ENCODE data around the gene TSPAN5. TPM values are rescaled to one million over a fixed set of nuclear protein-coding genes. Genes with fewer than 3 reads are reported as not detected.

TSPAN5 gene
- total and polyA plus RNA-seq, 9 of the 15 experiments (the other 6 are each of a cell fraction or from before 2014, with no cell fraction given), result 0.58 to 6.6 (median 0.73) TPM

- H3K27me3 ChIP-seq (ENCODE audit: control insufficient read depth in 2 of 2, insufficient read depth in 2 of 2, low read length in 2 of 2), result no peaks in the 10 kb centered on the region
- TF ChIP-seq USF1 (CRISPR knock-in tag; IDR thresholded peaks at IDR 0.05) (no peak), HDAC8 (tag; IDR thresholded peaks at IDR 0.05) (no peak), GTF2E2 (tag; IDR thresholded peaks at IDR 0.05) (no peak), CXXC5 (CRISPR knock-in tag; IDR thresholded peaks at IDR 0.05) (no peak), MBD1 (CRISPR knock-in tag; IDR thresholded peaks at IDR 0.05) (no peak), KLF10 (CRISPR knock-in tag; IDR thresholded peaks at IDR 0.05) (no peak), SRSF7 (optimal IDR thresholded peaks at IDR 0.05; ENCODE audit: low read depth, low read length) (no peak), BMI1 (IDR thresholded peaks at IDR 0.05; ENCODE audit: low read length) (no peak), CBX1 (IDR thresholded peaks at IDR 0.05; ENCODE audit: low read depth) (no peak), ELF4 (CRISPR knock-in tag; IDR thresholded peaks at IDR 0.05) (no peak), CTCF (IDR thresholded peaks at IDR 0.05 in 2 of 3, conservative IDR thresholded peaks at IDR 0.05 in 1 of 3; ENCODE audit: insufficient read depth in 2 of 3, low read depth in 1 of 3, low read length in 3 of 3) (no peak), KLF6 (CRISPR knock-in tag; IDR thresholded peaks at IDR 0.05; ENCODE audit: borderline replicate concordance) (no peak), HDAC3 (IDR thresholded peaks at IDR 0.05; ENCODE audit: borderline replicate concordance, partially characterized antibody) (no peak), TBL1XR1 (IDR thresholded peaks at IDR 0.05; ENCODE audit: low read length in 2 of 2) (no peak)
- H3K4me1 ChIP-seq (replicated peaks in 1 of 2; ENCODE audit: control insufficient read depth in 2 of 2, insufficient read depth in 2 of 2, low read length in 2 of 2), result no peaks in the 10 kb centered on the region
- no peaks in the 10 kb centered on the region for H3K79me2 ChIP-seq (ENCODE audit: control insufficient read depth, insufficient read depth, low read length)
- no peak overlapping the region for H2AFZ ChIP-seq (ENCODE audit: low read depth, low read length)
- 48% methylated on average over 10 of the region's 10 CpGs for WGBS (ENCODE audit: insufficient coverage, low coverage, missing lambda C conversion rate)
- no peak overlapping the region for H3K9ac ChIP-seq (ENCODE audit: insufficient read depth in 1 of 2, low read depth in 2 of 2, low read length in 2 of 2)
- no peak for FAIRE-seq
- no peak overlapping the region for H3K27ac ChIP-seq (ENCODE audit: extremely low read depth, low read depth, low read length)
- ChIA-PET POLR2A (interaction anchor here (0.7 kb wide), 1 partner anchor 9 kb away, joined by 4 read pairs; no protein-coding TSS in a partner anchor), CTCF (ENCODE audit: low intra/inter-chr PET ratio) (no interaction called here)
- no peaks in the 10 kb centered on the region for H4K20me1 ChIP-seq (replicated peaks; ENCODE audit: control insufficient read depth, insufficient read depth, low read length)
- no peak overlapping the region for H3K4me3 ChIP-seq
- no peak overlapping the region for H3K4me2 ChIP-seq (ENCODE audit: insufficient read depth, low read length)
- no peaks in the 10 kb centered on the region for H3K36me3 ChIP-seq (ENCODE audit: control insufficient read depth, insufficient read depth, low read length)
- intact Hi-C loops (cut with micrococcal nuclease), result no loop called here
- no peak for DNase-seq (ENCODE audit: extremely low read depth in 1 of 4, low spot score in 3 of 4)
- no peak for ATAC-seq
- no peaks in the 10 kb centered on the region for H3K9me3 ChIP-seq (replicated peaks; ENCODE audit: control insufficient read depth, insufficient read depth, low read depth, low read length)
- no TSS peak for BruUV-seq (replicated peaks)
- H3K9me1 ChIP-seq (ENCODE audit: control insufficient read depth, insufficient read depth, low read length), result no peaks in the 10 kb centered on the region
- in situ Hi-C loops (cut with MboI), result no loop called here
Observed at GRCh38 chr4:98555798-98556445, 102.5 kb downstream of the TSPAN5 start.

Data from K562 (cell line).